GM12878 (cell line): ENCODE measurements around the gene PLA2G3. TPM values are rescaled to one million over a fixed set of nuclear protein-coding genes. Genes with fewer than 3 reads are reported as not detected.

Source experiments
- ATAC-seq: fragments of 200-7000 bp; cut with Tn5 transposase; 3 replicates; pipeline ENCODE4 v1.9.1; 2020; ENCODE audit warnings: mild to moderate bottlenecking, moderate library complexity
- BruUV-seq: library from RNA; stranded (reverse); fragments of 400-500 nt; replicated peaks from 2 replicates; lab custom pipeline; 2021; lab: Mats Ljungman, UMichigan
- CTCF ChIA-PET: fragments of 300-600 bp; sonication (Branson Sonifier 250); formaldehyde crosslinking; extraction: SDS; loops from one replicate; lab custom pipeline; 2021; ENCODE audit warnings: inconsistent platforms; lab: Yijun Ruan, JAX
- POLR2A ChIA-PET: fragments of 350-600 bp; formaldehyde crosslinking; extraction: SDS; loops from one replicate; lab custom pipeline; 2021; ENCODE audit warnings: inconsistent platforms; lab: Charles Lee
- RAD21 ChIA-PET: fragments of 300-600 bp; sonication (Branson Sonifier 250); formaldehyde crosslinking; loops from one replicate; lab custom pipeline; 2023; ENCODE audit warnings: antibody characterized with exemption; ENCODE audit not compliant: unreplicated experiment; lab: Charles Lee
- SMC1A ChIA-PET: fragments of 300-600 bp; sonication (Branson Sonifier 250); formaldehyde crosslinking; loops from one replicate; lab custom pipeline; 2023; ENCODE audit not compliant: unreplicated experiment, uncharacterized antibody; lab: Charles Lee
- DNase-seq: peaks from one replicate; pipeline ENCODE4 v3.0.0-alpha.2; 2011; ENCODE audit warnings: low read depth, low spot score
- FAIRE-seq: peaks from 3 replicates; lab custom pipeline; 2011; peaks lifted over from hg19 to GRCh38; lab: Jason Lieb, UNC
- H2AFZ ChIP-seq: 2 replicates; pipeline ENCODE4 v1.6.0; 2011; ENCODE audit warnings: low read depth, low read length, control low read depth; ENCODE audit not compliant: control insufficient read depth
- H3K27ac ChIP-seq: 2 replicates; pipeline ENCODE4 v1.5.1; 2011; ENCODE audit warnings: control low read depth; ENCODE audit not compliant: control insufficient read depth, insufficient read depth
- H3K27me3 ChIP-seq, 2 experiments: replicated peaks in 1 of 2; 2 replicates each; pipeline versions ENCODE4 v1.6.0 to v1.6.1; 2011; ENCODE audit warnings: low read length in 1 of 2; ENCODE audit not compliant: control insufficient read depth in 2 of 2, insufficient read depth in 2 of 2
- H3K36me3 ChIP-seq, 2 experiments: 2 replicates each; pipeline ENCODE4 v1.5.1; 2011; ENCODE audit warnings: low read length in 1 of 2; ENCODE audit not compliant: control insufficient read depth in 2 of 2, insufficient read depth in 2 of 2
- H3K4me1 ChIP-seq: 2 replicates; pipeline ENCODE4 v1.6.1; 2011; ENCODE audit warnings: mild to moderate bottlenecking, low read length, moderate library complexity, mixed read lengths; ENCODE audit not compliant: control insufficient read depth, insufficient read depth
- H3K4me2 ChIP-seq: 2 replicates; pipeline ENCODE4 v1.6.0; 2011; ENCODE audit warnings: control low read depth; ENCODE audit not compliant: control insufficient read depth, insufficient read depth
- H3K4me3 ChIP-seq: fragments of 200-600 bp; sonication (generic); 2 replicates; pipeline ENCODE4 v1.5.1; 2016
- H3K79me2 ChIP-seq: 2 replicates; pipeline ENCODE4 v1.6.0; 2011; ENCODE audit warnings: low read length; ENCODE audit not compliant: control insufficient read depth, insufficient read depth
- H3K9ac ChIP-seq: 2 replicates; pipeline ENCODE4 v1.8.0; 2011; ENCODE audit warnings: low read length, control low read depth, mixed read lengths; ENCODE audit not compliant: control insufficient read depth, insufficient read depth
- H3K9me3 ChIP-seq: replicated peaks from 3 replicates; pipeline ENCODE4 v1.5.1; 2011; ENCODE audit warnings: mild to moderate bottlenecking, low read length; ENCODE audit not compliant: control insufficient read depth, insufficient read depth
- H4K20me1 ChIP-seq: 2 replicates; pipeline ENCODE4 v1.6.0; 2011; ENCODE audit not compliant: control insufficient read depth, insufficient read depth
- BCL11A ChIP-seq: IDR thresholded peaks from 2 replicates; pipeline ENCODE4 v1.6.1; 2011; ENCODE audit warnings: low read depth, low read length
- E2F4 ChIP-seq: IDR thresholded peaks from 2 replicates; pipeline ENCODE4 v1.6.1; 2012; ENCODE audit warnings: low read depth, low read length, improper control_type of control experiment
- E2F8 ChIP-seq: fragments of 450-650 bp; IDR thresholded peaks from 2 replicates; pipeline ENCODE4 v1.6.1; 2018; ENCODE audit warnings: mild to moderate bottlenecking, low read depth, moderate library complexity; ENCODE audit not compliant: partially characterized antibody
- POLR2AphosphoS5 ChIP-seq: IDR thresholded peaks from 2 replicates; pipeline ENCODE4 v1.6.1; 2011; ENCODE audit warnings: mild to moderate bottlenecking, low read length, inconsistent platforms
- SREBF1 ChIP-seq: IDR thresholded peaks from 2 replicates; pipeline ENCODE4 v1.6.1; 2012; ENCODE audit warnings: mild to moderate bottlenecking, low read length
- TCF3 ChIP-seq: IDR thresholded peaks from 2 replicates; pipeline ENCODE4 v1.6.1; 2012; ENCODE audit warnings: low read depth, mild to moderate bottlenecking, low read length, borderline replicate concordance; ENCODE audit not compliant: insufficient read depth
- WGBS: methylation state at CpG from one replicate; pipeline ENCODE4 v1.1.6; 2016; ENCODE audit warnings: low lambda C conversion rate; ENCODE audit not compliant: insufficient replicate concordance, insufficient coverage; ENCODE audit errors: missing lambda C conversion rate; 5-methylcytosine and 5-hydroxymethylcytosine counted together
- in situ Hi-C: fragments of 300-500 bp; cut with MboI; formaldehyde crosslinking; loops from 9 replicates; pipeline ENCODE4 v1.14.3; 2018; ENCODE audit warnings: mixed read lengths
- intact Hi-C: fragments of 100-400 bp; cut with micrococcal nuclease; formaldehyde crosslinking; loops from one replicate; pipeline ENCODE4 v1.14.2; 2022; ENCODE audit not compliant: unreplicated experiment
- polyA plus RNA-seq, 11 experiments: library from polyadenylated mRNA; depleted of rRNA in 4 of 11; unstranded in 6 of 11; stranded (reverse) in 5 of 11; fragments of >200 nt; fragmentation: Nextera tagmentation in 4 of 11; fragmentation: Illumina TruSeq in 1 of 11; extraction: Ambion mirVana in 4 of 11; extraction: Trizol in 1 of 11; gene quantifications; 1 replicate in 1 of 11; 2 replicates in 10 of 11; pipeline versions ENCODE4 v1.2.1 to v1.2.3, GENCODE V29; 2011 to 2016; ENCODE audit warnings: inconsistent platforms in 2 of 11, missing spikeins in 2 of 11, low read depth in 1 of 11
- total RNA-seq, 4 experiments: library from RNA; depleted of rRNA in 3 of 4; stranded (reverse); fragments of >200 nt in 3 of 4; fragmentation: Illumina TruSeq in 1 of 4; extraction: Trizol in 1 of 4; gene quantifications; 2 replicates each; pipeline versions ENCODE4 v1.2.1 to v1.2.3, GENCODE V29; 2013 to 2021
- TF ChIP-seq, protein P1 (sequence below): fragments of 450-650 bp; IDR thresholded peaks from 2 replicates; pipeline ENCODE4 v1.6.1; 2017; ENCODE audit warnings: antibody characterized with exemption, mild to moderate bottlenecking, moderate library complexity
- TF ChIP-seq, protein P2 (sequence below): fragments of 450-650 bp; conservative IDR thresholded peaks from 2 replicates; pipeline ENCODE4 v1.6.1; 2017; ENCODE audit warnings: mild to moderate bottlenecking, moderate library complexity
- TF ChIP-seq, protein P3 (sequence below): fragments of 450-650 bp; formaldehyde crosslinking; IDR thresholded peaks from 2 replicates; pipeline ENCODE4 v1.4.0; 2022; ENCODE audit warnings: mild to moderate bottlenecking, moderate library complexity

Gene PLA2G3
- total and polyA plus RNA-seq, 10 of the 15 experiments (the other 5 are each of a cell fraction or from before 2014, with no cell fraction given): 0.04 TPM; not detected in 9

DNA sequence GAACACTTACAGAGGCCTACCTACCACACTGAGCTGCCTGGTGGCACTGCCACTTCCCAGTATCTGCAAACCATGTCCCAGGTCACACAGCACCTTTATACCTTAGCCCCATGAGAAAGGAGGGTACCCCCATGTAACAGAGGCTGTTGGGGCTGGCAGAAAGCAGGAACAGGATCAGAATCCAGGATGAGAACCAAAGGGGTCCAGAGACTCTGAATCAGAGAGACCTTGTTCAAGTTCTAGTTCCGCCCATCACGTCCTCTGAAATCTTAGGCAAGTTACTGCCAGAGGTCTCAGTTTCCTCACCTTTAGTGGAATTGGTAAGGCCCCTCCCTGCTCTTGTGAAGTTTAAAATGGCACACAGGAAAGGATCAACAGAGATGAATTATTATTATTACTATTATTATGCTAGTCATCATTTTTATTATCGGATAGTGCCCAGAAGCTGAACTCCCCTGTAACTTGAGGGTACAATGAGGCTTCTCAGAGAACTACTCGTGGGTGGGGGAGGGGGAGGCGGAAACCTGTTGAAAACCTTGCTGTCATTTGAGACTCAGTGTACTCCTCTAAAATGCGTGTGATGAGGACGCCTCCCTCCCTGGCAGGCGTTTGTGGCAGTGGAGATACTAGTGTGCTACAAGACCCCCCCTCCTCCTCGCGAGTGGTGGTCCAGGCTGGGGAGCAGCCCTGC, 42.2 kb downstream of the PLA2G3 start:
- no peaks in the 10 kb centered on the region for H4K20me1 ChIP-seq
- no peaks in the 10 kb centered on the region for H3K79me2 ChIP-seq
- ChIA-PET CTCF (no interaction called here), POLR2A (no interaction called here), SMC1A (interaction anchor here (0.6 kb wide), 1 partner anchor 242 kb away, joined by 3 read pairs; no protein-coding TSS in a partner anchor), RAD21 (no interaction called here)
- no peak for FAIRE-seq
- no peak overlapping the region for H3K4me2 ChIP-seq
- no peaks in the 10 kb centered on the region for H3K9me3 ChIP-seq
- DNase-seq: no peak
- H2AFZ ChIP-seq: no peak overlapping the region
- intact Hi-C loops: no loop called here
- in situ Hi-C loops: no loop called here
- H3K9ac ChIP-seq: no peak overlapping the region
- ATAC-seq: no peak
- H3K36me3 ChIP-seq: no peaks in the 10 kb centered on the region; a peak in 1 of 4 replicates
- BruUV-seq: no TSS peak
- no peak overlapping the region for H3K4me3 ChIP-seq
- 78% methylated on average over 8 of the region's 10 CpGs for WGBS
- no peak overlapping the region for H3K27ac ChIP-seq
- H3K27me3 ChIP-seq: no peaks in the 10 kb centered on the region
- H3K4me1 ChIP-seq: no peaks in the 10 kb centered on the region
- TF ChIP-seq E2F4 (no peak), SREBF1 (no peak), E2F8 (no peak), POLR2AphosphoS5 (no peak), TCF3 (no peak), BCL11A (no peak)
- TF ChIP-seq, protein P1, sequence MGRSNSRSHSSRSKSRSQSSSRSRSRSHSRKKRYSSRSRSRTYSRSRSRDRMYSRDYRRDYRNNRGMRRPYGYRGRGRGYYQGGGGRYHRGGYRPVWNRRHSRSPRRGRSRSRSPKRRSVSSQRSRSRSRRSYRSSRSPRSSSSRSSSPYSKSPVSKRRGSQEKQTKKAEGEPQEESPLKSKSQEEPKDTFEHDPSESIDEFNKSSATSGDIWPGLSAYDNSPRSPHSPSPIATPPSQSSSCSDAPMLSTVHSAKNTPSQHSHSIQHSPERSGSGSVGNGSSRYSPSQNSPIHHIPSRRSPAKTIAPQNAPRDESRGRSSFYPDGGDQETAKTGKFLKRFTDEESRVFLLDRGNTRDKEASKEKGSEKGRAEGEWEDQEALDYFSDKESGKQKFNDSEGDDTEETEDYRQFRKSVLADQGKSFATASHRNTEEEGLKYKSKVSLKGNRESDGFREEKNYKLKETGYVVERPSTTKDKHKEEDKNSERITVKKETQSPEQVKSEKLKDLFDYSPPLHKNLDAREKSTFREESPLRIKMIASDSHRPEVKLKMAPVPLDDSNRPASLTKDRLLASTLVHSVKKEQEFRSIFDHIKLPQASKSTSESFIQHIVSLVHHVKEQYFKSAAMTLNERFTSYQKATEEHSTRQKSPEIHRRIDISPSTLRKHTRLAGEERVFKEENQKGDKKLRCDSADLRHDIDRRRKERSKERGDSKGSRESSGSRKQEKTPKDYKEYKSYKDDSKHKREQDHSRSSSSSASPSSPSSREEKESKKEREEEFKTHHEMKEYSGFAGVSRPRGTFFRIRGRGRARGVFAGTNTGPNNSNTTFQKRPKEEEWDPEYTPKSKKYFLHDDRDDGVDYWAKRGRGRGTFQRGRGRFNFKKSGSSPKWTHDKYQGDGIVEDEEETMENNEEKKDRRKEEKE: no peak
- TF ChIP-seq, protein P2, sequence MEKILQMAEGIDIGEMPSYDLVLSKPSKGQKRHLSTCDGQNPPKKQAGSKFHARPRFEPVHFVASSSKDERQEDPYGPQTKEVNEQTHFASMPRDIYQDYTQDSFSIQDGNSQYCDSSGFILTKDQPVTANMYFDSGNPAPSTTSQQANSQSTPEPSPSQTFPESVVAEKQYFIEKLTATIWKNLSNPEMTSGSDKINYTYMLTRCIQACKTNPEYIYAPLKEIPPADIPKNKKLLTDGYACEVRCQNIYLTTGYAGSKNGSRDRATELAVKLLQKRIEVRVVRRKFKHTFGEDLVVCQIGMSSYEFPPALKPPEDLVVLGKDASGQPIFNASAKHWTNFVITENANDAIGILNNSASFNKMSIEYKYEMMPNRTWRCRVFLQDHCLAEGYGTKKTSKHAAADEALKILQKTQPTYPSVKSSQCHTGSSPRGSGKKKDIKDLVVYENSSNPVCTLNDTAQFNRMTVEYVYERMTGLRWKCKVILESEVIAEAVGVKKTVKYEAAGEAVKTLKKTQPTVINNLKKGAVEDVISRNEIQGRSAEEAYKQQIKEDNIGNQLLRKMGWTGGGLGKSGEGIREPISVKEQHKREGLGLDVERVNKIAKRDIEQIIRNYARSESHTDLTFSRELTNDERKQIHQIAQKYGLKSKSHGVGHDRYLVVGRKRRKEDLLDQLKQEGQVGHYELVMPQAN: no peak
- TF ChIP-seq, protein P3, sequence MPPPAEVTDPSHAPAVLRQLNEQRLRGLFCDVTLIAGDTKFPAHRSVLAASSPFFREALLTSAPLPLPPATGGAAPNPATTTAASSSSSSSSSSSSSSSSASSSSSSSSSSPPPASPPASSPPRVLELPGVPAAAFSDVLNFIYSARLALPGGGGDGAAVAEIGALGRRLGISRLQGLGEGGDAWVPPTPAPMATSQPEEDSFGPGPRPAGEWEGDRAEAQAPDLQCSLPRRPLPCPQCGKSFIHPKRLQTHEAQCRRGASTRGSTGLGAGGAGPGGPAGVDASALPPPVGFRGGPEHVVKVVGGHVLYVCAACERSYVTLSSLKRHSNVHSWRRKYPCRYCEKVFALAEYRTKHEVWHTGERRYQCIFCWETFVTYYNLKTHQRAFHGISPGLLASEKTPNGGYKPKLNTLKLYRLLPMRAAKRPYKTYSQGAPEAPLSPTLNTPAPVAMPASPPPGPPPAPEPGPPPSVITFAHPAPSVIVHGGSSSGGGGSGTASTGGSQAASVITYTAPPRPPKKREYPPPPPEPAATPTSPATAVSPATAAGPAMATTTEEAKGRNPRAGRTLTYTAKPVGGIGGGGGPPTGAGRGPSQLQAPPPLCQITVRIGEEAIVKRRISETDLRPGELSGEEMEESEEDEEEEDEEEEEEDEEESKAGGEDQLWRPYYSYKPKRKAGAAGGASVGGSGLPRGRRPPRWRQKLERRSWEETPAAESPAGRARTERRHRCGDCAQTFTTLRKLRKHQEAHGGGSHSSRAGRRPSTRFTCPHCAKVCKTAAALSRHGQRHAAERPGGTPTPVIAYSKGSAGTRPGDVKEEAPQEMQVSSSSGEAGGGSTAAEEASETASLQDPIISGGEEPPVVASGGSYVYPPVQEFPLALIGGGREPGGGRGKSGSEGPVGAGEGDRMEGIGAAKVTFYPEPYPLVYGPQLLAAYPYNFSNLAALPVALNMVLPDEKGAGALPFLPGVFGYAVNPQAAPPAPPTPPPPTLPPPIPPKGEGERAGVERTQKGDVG (CRISPR knock-in tag): no peak
